Smooth muscle cell (in vitro differentiated cells): ENCODE data around the gene KARS1. TPM values are rescaled to one million over a fixed set of nuclear protein-coding genes. Genes with fewer than 3 reads are reported as not detected.
"Not testable (repeated sequence)": the region's sequence is repeated elsewhere in the genome, so short reads cannot be mapped to it uniquely, and the experiment has no call there.

Experiments used
- DNase-seq: peaks from one replicate; lab custom pipeline; 2025; ENCODE audit not compliant: unreplicated experiment; lab: John Stamatoyannopoulos, UW
- H2AFZ ChIP-seq: fragments of 200-600 bp; sonication (generic); 2 replicates; pipeline ENCODE4 v1.6.0; 2016; ENCODE audit warnings: antibody characterized with exemption, low read depth, mild to moderate bottlenecking
- H3F3A ChIP-seq: fragments of 200-600 bp; sonication (generic); 2 replicates; pipeline ENCODE4 v1.6.0; 2017; ENCODE audit warnings: antibody characterized with exemption, low read depth
- H3K27ac ChIP-seq: fragments of 200-600 bp; sonication (generic); 2 replicates; pipeline ENCODE4 v1.5.1; 2016; ENCODE audit warnings: low read depth, mild to moderate bottlenecking
- H3K27me3 ChIP-seq: fragments of 200-600 bp; sonication (generic); 2 replicates; pipeline ENCODE4 v1.6.1; 2016; ENCODE audit warnings: low read depth, mild to moderate bottlenecking
- H3K36me3 ChIP-seq: fragments of 200-600 bp; sonication (generic); 2 replicates; pipeline ENCODE4 v1.5.1; 2016; ENCODE audit warnings: low read depth
- H3K4me1 ChIP-seq: fragments of 200-600 bp; sonication (generic); 2 replicates; pipeline ENCODE4 v1.5.1; 2016; ENCODE audit warnings: low read depth
- H3K4me2 ChIP-seq: fragments of 200-600 bp; sonication (generic); 2 replicates; pipeline ENCODE4 v1.6.0; 2016; ENCODE audit warnings: mild to moderate bottlenecking
- H3K4me3 ChIP-seq: fragments of 200-600 bp; sonication (generic); 2 replicates; pipeline ENCODE4 v1.5.1; 2016; ENCODE audit warnings: mild to moderate bottlenecking
- H3K79me2 ChIP-seq: fragments of 200-600 bp; sonication (generic); 2 replicates; pipeline ENCODE4 v1.6.0; 2016; ENCODE audit warnings: low read depth, mild to moderate bottlenecking
- H3K9ac ChIP-seq: fragments of 200-600 bp; sonication (generic); 2 replicates; pipeline ENCODE4 v1.6.0; 2016; ENCODE audit warnings: low read depth
- H3K9me3 ChIP-seq: fragments of 200-600 bp; sonication (generic); replicated peaks from 2 replicates; pipeline ENCODE4 v1.5.1; 2016; ENCODE audit warnings: low read depth
- H4K20me1 ChIP-seq: fragments of 200-600 bp; sonication (generic); 2 replicates; pipeline ENCODE4 v1.6.0; 2016; ENCODE audit warnings: low read depth
- CTCF ChIP-seq: fragments of 200-600 bp; sonication (generic); IDR thresholded peaks from 2 replicates; pipeline ENCODE4 v1.5.1; 2017; ENCODE audit warnings: borderline replicate concordance, mild to moderate bottlenecking, antibody characterized with exemption; ENCODE audit not compliant: insufficient read depth, poor library complexity, severe bottlenecking
- WGBS: methylation state at CpG from one replicate; pipeline ENCODE4 v1.1.7; 2016; ENCODE audit warnings: low lambda C conversion rate; 5-methylcytosine and 5-hydroxymethylcytosine counted together
- polyA plus RNA-seq: library from polyadenylated mRNA; unstranded; fragments of >200 nt; fragmentation: Nextera tagmentation; extraction: Ambion mirVana; gene quantifications from 2 replicates; pipeline ENCODE4 v1.2.1, GENCODE V29; 2016
- total RNA-seq: library from RNA; depleted of rRNA; stranded (reverse); fragments of >200 nt; gene quantifications from 2 replicates; pipeline ENCODE4 v1.2.3, GENCODE V29; 2014

Gene KARS1
- total and polyA plus RNA-seq, 2 experiments from 2014 or later: 101 to 108 TPM

- Histone ChIP-seq H3K27me3 (no peaks in the 10 kb centered on the region), H2AFZ (no peak overlapping the region), H3K36me3 (peaks cover 9% of the 10 kb centered on the region), H3F3A (peaks cover 22% of the 10 kb centered on the region), H4K20me1 (no peaks in the 10 kb centered on the region), H3K79me2 (no peaks in the 10 kb centered on the region), H3K27ac (no peak overlapping the region), H3K4me3 (no peak overlapping the region), H3K4me1 (peaks cover 15% of the 10 kb centered on the region), H3K4me2 (no peak overlapping the region), H3K9me3 (no peaks in the 10 kb centered on the region), H3K9ac (no peak overlapping the region)
- TF ChIP-seq CTCF: no peak
- WGBS: 50% methylated on average over 6 of the region's 6 CpGs
- no peak for DNase-seq
Observed at GRCh38 chr16:75593308-75593707, 54.2 kb downstream of the KARS1 start.

GRCh38 chr16:75591927-75592326 lies 55.5 kb downstream of the KARS1 start:
- not testable (repeated sequence) for H2AFZ ChIP-seq, H3K79me2 ChIP-seq, H3K9ac ChIP-seq, H4K20me1 ChIP-seq, DNase-seq, H3K36me3 ChIP-seq, H3K9me3 ChIP-seq, H3K27me3 ChIP-seq, H3K4me3 ChIP-seq
- Histone ChIP-seq H3K4me2 (peak overlapping the region; percentile 65), H3F3A (peaks cover 22% of the 10 kb centered on the region), H3K27ac (peak overlapping the region; percentile 95), H3K4me1 (peaks cover 15% of the 10 kb centered on the region)
- 46% methylated on average over 7 of the region's 9 CpGs for WGBS

DNA sequence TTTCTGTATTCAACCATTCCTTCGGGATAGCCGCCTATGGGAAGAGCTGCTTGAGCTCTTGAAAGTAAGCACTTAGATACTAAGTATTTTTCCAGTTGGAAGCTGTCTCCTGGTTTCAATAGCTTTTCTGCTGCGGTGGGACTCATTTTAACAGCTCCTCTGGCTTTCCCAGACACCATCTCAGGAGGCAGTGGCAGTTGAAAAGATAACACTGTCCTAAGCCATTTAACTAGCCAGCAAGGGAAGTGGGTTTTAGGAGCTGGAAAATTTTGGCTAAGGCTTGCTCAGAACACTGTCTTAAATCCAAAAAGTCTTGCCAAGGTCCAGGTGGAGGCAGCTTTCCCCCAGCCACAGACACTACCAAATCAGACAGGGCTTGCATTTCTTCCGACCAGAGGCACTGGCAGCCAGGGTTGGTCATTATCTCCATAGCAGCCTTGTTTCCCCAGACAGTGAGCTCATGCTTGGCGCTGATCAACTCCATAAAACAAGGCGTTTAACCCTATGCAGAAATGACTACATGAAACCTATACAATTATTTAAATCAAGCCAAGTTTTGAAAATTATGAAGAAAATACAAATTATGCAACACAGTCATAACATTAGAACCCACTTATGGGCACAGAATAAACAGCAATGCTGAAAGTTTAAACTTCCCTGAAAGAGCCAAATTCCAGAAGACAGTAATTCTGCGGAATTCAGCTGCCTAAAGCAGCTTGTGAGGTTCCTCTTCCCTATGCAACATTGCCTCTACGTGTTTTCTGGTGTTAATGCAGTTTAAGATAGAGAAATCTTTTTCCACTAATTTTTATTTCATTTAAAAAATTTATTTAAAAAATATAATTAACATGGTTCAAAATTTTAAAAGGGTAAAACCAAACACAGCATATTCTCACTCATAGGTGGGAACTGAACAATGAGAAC lies 56.3 kb downstream of the KARS1 start:
- DNase-seq: peak; percentile 17
- Histone ChIP-seq H3K79me2 (no peaks in the 10 kb centered on the region), H3K4me3 (peak overlapping the region; percentile 20), H3K27ac (peak overlapping the region; percentile 95), H3F3A (peaks cover 22% of the 10 kb centered on the region), H2AFZ (peak overlapping the region; percentile 10), H3K4me1 (peaks cover 15% of the 10 kb centered on the region), H3K4me2 (peak overlapping the region; percentile 82), H3K9me3 (no peaks in the 10 kb centered on the region), H3K9ac (peak overlapping the region; percentile 91), H3K36me3 (no peaks in the 10 kb centered on the region), H4K20me1 (no peaks in the 10 kb centered on the region), H3K27me3 (no peaks in the 10 kb centered on the region)
- WGBS: 9% methylated on average over 8 of the region's 8 CpGs
- peak; percentile 22 for TF ChIP-seq CTCF

- Histone ChIP-seq H3K9me3 (no peaks in the 10 kb centered on the region), H4K20me1 (no peaks in the 10 kb centered on the region), H3K4me3 (no peak overlapping the region), H3K4me2 (no peak overlapping the region), H3F3A (peaks cover 22% of the 10 kb centered on the region), H3K79me2 (no peaks in the 10 kb centered on the region), H3K36me3 (no peaks in the 10 kb centered on the region), H3K27me3 (no peaks in the 10 kb centered on the region), H3K27ac (peak overlapping the region; percentile 95), H3K9ac (no peak overlapping the region), H3K4me1 (peaks cover 15% of the 10 kb centered on the region), H2AFZ (no peak overlapping the region)
- 88% methylated on average over 3 of the region's 3 CpGs for WGBS
- DNase-seq: no peak
- no peak for TF ChIP-seq CTCF
Observed at GRCh38 chr16:75589306-75589705, 58.2 kb downstream of the KARS1 start.
